HG03039 (cell line): ENCODE data around the gene SIAH3.

Experiments
- ATAC-seq: cut with Tn5 transposase; IDR thresholded peaks from one replicate; pipeline ENCODE4 v1.9.1; 2021; ENCODE audit warnings: mild to moderate bottlenecking, moderate library complexity; ENCODE audit not compliant: unreplicated experiment

The SIAH3 gene

GRCh38 chr13:45825387-45825650, 26.2 kb downstream of the SIAH3 start:
- no peak for ATAC-seq

DNA sequence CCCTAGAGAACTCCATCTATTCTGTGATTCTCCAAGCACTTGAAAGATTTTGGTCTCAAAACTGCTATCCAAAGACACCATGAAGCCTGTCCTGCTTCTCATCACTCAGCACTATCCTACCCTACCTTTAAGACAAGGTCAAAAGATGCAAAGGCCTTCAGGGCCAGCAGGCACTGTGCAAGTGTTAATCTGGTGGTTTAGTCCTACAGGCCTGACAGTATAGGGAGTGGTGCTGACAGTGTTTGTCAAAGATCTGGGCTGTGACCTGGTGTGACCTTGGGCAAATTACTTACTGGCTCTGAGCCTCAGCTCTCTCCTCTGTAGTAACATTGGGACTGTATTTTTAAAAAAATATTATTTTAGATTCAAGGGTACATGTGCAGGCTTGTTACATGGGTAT, 28.0 kb downstream of the SIAH3 start:
- no peak for ATAC-seq

DNA sequence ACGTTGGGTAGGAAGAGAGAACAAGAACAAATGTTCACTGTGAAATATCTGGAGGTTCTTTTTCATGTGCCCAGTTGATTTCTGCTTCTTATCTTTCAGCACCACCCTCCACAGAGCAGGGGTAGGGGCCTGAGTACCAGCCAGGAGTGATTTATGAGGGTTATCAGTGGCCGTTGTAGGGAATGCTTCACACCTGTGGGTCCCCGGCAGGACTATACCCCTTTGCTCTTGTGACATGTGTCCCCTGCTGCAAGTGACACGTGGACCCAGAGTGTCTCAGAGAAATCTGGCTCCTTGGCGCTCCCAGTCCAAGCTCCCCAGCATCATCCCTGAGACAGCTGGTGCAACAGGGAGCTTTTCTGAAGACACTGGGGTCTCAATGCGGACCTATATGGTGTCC, 29.7 kb downstream of the SIAH3 start:
- ATAC-seq = no peak

DNA sequence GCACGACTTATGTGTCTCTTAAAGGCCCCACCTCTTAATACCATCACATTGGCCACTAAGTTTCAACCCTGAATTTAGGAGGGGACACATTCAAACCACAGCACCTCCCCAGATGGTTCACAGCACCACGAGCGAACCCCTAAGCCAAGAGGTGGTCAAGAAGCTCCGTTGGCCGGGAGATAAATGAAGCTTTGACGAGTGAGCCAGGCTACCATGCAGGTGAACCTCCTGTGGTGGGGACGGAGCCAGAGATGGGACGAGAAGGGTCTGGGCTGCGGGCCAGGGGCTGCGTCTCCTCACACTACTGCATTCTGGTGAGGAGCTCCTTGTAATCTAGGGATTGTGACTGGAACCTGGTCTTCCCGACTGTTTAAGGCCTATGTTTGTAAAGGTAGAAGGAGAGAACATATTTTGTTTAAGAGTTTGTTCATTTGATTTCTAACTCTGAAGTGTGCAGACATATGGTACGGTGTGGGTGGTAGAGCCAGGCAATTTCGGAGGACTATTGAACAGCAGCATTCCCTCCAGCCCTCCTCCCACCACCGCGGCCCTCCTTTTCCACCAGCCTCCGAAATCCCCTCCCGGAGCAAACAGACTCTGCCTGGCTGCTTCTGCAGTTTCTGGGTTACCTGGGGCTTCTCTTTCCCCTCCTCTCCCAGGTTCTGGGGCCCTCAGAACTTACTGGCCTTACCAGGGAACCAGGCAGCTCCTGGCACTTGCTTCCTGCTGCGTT, 31.3 kb downstream of the SIAH3 start:
- ATAC-seq = no peak

GRCh38 chr13:45817833-45818232, 33.7 kb downstream of the SIAH3 start:
- no peak for ATAC-seq

DNA sequence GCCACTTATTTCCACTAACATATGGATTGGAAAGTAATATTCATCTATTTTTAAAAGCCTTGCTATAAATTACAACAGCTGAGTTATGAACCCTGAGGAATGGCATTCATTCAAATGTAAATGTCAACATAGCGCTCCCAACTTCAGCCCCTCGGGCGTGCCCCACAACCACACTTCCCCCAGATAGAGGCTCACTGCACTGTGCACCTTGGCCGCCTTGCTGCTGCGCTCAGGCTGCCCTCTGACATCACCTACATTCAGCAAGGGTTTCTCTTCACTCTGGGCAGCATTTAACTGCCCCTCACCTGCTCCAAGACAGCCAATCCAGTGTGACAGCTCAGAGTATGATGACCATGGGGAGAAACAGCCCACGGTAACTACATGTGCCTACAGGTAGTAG, 35.1 kb downstream of the SIAH3 start:
- no peak for ATAC-seq

DNA sequence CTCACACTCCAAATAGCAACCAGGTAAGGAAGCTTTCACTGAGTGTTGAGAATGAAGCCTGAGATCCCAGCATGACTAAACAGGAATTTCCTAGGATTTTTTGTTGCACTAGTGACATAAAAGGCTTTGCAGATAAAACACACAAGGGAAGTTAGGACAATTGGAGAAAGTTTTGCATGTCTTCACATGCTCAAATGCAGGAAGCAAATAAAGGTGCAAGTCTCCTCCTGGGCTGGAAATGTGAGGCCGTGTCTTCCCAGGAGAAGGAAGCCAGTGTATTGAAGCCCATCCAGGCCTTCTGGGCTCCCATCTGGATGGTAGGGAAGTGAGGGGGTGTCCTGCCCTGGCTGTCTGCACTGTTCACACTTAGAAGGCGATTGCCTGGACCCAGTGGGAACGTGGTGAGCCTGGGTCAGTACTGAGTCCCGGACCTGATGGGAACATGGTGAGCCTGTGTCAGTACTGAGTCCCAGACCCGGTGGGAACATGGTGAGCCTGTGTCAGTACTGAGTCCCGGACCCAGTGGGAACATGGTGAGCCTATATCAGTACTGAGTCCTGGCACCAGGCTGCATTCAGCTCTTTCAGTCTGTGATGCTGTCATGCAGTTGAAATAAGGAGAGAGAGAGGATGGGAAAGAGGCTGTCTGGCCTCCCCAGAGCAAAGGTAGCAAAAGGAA, 38.7 kb downstream of the SIAH3 start:
- ATAC-seq = no peak

GRCh38 chr13:45811891-45812694, 39.5 kb downstream of the SIAH3 start:
- no peak for ATAC-seq

GRCh38 chr13:45809801-45810394, 41.7 kb downstream of the SIAH3 start:
- no peak for ATAC-seq

GRCh38 chr13:45808925-45809324, 42.6 kb downstream of the SIAH3 start:
- no peak for ATAC-seq

DNA sequence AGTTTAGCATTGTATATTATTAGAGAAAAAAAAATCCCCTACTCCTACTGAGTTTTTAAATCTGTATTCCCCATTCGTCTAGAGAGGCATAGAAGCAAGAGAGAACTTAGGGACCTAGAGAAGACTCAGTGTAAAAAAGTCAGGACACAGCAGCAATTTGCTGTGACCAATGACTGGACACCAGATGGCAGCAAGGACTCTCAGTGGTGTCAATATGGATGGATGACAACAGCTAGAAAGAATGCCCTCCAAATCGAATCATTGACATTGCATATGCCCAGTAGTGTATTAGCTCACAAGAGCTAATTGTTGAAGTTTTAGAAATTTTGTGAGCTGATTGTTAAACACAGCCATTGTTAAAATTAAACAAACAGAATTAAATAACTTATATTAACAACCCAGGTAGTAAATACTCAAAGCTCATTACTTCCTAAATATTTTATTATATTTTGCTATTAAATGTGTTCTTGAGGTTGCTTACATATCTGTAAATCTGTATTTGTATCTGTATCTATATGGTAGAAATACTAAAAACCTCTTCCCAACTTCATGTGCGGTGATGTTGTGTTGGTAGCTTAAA, 43.9 kb downstream of the SIAH3 start:
- no peak for ATAC-seq

DNA sequence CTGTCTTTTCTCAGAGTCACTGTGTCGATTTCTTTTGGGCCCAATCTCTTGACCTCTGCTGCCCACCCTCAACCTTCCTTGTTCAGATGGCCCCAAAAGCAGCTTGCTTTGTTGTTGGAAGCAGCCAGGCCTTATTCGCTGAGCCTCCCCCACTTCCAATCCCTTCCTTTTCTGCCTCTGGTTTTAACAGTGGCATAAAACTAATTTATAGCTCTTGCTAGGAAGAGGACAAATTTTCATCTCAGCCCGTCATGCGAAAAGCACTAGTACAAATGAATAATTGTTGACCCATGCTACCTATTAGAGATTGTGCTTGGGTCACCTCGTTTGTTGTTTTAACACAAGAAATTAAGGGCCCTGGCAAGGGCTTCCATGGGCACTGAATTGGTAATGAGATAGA, 51.1 kb downstream of the SIAH3 start:
- no peak for ATAC-seq

DNA sequence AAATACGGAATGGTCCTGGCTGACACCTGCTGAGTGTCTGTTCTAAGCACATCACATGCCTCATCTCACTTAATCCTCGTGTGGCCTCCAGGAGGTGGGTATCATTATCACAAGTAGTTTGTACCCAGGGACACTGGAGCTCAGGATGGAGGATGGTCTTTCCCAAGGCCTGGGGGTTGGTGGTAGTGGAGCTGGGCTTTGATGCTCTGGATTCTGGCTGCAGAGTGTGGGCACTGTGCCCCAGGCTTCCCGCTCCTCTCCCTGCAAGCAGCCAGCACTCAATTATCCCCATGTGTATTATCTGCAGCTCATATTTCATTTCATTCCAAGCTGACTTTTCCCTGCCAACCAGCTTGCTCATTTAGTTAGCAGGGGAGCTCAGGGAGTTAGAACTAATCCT, 52.1 kb downstream of the SIAH3 start:
- no peak for ATAC-seq

DNA sequence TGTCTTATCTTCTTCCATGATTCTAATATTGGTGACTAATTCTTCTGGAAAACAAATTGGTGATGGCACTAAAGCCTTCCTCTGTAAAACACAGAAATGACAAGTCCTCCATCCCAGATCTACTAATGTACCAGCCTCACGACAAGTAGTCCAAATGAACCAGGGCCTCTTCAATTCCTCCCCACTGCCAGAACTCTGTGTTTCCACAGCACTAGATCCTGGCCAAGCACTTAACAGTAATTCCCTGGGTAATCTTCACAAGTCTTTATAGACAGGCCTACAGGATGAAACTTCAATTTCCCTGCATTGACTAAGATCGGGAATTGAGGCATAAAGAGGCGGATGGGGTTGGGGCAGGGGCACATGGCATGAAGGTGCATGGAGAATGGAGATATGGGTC, 52.7 kb downstream of the SIAH3 start:
- no peak for ATAC-seq

GRCh38 chr13:45796426-45797235, 54.9 kb downstream of the SIAH3 start:
- ATAC-seq = no peak

- no peak for ATAC-seq
Measured at GRCh38 chr13:45792827-45793303, 58.7 kb downstream of the SIAH3 start.

DNA sequence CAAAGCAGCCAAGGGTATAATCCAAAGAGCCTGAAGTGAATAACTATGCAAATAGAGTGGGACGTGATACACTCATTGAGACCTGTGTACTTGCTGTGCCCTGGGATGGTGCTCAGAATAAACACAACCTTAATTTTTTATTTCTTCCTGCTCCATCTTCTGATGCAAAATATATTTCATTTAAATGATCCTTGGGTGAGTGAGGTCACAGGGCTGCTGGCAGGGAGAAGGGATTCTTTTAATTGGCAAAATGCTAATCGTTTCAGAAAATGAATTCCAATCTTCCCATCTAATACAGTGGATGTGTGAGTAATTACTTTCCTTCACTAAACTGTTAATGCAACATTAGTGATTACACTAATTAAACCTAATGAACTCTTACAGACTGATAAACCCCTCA, 63.5 kb downstream of the SIAH3 start:
- no peak for ATAC-seq

GRCh38 chr13:45787346-45787745, 64.2 kb downstream of the SIAH3 start:
- no peak for ATAC-seq

DNA sequence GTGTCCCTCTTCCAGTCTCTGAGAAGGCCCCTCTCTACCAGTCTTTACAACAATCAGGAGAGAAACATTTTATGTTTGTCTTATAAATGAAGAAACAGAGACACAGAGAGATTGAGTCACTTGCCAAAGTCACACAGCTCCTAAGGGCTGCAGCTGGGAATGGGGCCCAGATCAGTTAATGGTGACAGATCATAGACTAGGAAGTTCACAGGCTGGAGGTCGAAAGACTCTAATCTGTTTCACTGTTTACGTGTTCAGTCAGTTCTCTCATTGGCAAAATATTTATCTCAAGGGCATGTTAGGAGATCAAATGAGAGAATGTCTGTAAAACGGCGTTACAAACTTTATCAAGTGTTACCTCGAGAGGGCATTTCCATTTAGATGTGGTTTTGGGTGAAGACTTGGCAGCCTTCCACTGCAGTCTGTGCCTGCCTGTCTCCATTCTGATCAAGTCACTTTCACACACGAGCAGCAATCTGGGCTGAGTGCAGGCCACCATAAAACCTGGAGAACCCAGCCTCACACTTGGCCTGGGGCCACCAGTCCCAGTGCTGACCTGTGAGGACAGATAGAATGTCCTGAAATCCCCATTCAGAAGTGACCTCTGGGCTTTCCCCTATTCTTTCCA, 65.1 kb downstream of the SIAH3 start:
- no peak for ATAC-seq
